GM12878 (cell line): Measurements from ENCODE around the gene CENATAC.
"Not testable (repeated sequence)": the region's sequence is repeated elsewhere in the genome, so short reads cannot be mapped to it uniquely, and the experiment has no call there.

ENCODE experiments used
- CHD2 ChIP-seq: IDR thresholded peaks from 2 replicates; pipeline ENCODE4 v1.6.1; 2011; ENCODE audit warnings: low read depth, low read length, improper control_type of control experiment, borderline replicate concordance
- EZH2 ChIP-seq: IDR thresholded peaks from 2 replicates; pipeline ENCODE4 v1.6.1; 2012; ENCODE audit warnings: low read depth, mild to moderate bottlenecking, control low read depth, inconsistent platforms, low read length, borderline replicate concordance; ENCODE audit not compliant: control insufficient read depth
- LARP7 ChIP-seq: fragments of 450-650 bp; IDR thresholded peaks from 2 replicates; pipeline ENCODE4 v1.6.1; 2017; ENCODE audit warnings: mild to moderate bottlenecking
- NR2C2 ChIP-seq: IDR thresholded peaks from 2 replicates; pipeline ENCODE4 v1.6.1; 2011; ENCODE audit warnings: borderline replicate concordance, low read depth; ENCODE audit not compliant: control insufficient read depth, insufficient read length
- PAX5 ChIP-seq: IDR thresholded peaks from 2 replicates; pipeline ENCODE4 v1.6.1; 2011; ENCODE audit warnings: low read depth, low read length, borderline replicate concordance
- POLR2A ChIP-seq: IDR thresholded peaks from 2 replicates; pipeline ENCODE4 v1.6.1; 2011; ENCODE audit warnings: low read depth, mild to moderate bottlenecking, low read length
- POLR2AphosphoS5 ChIP-seq: IDR thresholded peaks from 2 replicates; pipeline ENCODE4 v1.6.1; 2011; ENCODE audit warnings: mild to moderate bottlenecking, low read length, inconsistent platforms
- RFX5 ChIP-seq: IDR thresholded peaks from 2 replicates; pipeline ENCODE4 v1.6.1; 2011; ENCODE audit warnings: low read depth, low read length, improper control_type of control experiment
- SP1 ChIP-seq: IDR thresholded peaks from one replicate; pipeline ENCODE4 v1.6.1; 2011; ENCODE audit warnings: low read depth, low read length
- ZNF274 ChIP-seq: IDR thresholded peaks from one replicate; pipeline ENCODE4 v1.8.0; 2011; ENCODE audit not compliant: insufficient read length, insufficient read depth
- TF ChIP-seq, protein P1 (sequence below): IDR thresholded peaks from 2 replicates; pipeline ENCODE4 v1.6.1; 2012; ENCODE audit warnings: low read length, inconsistent platforms
- TF ChIP-seq, protein P2 (sequence below), 3 experiments: IDR thresholded peaks in 2 of 3; conservative IDR thresholded peaks in 1 of 3; 2 replicates each; pipeline ENCODE4 v1.5.1; 2011; ENCODE audit warnings: low read depth in 3 of 3, low read length in 3 of 3, mild to moderate bottlenecking in 3 of 3, control low read depth in 2 of 3, moderate library complexity in 2 of 3, inconsistent platforms in 1 of 3, mixed read lengths in 1 of 3; ENCODE audit not compliant: control insufficient read depth in 2 of 3, insufficient read depth in 1 of 3; ENCODE audit errors: extremely low read depth in 1 of 3
- TF ChIP-seq, protein P3 (sequence below): IDR thresholded peaks from 2 replicates; pipeline ENCODE4 v1.6.1; 2011; ENCODE audit warnings: low read depth, mild to moderate bottlenecking, low read length, moderate library complexity, borderline replicate concordance; ENCODE audit errors: extremely low read depth

GRCh38 chr11:118984337-118984736 lies 13.6 kb upstream of the CENATAC start:
- TF ChIP-seq NR2C2, POLR2A, CHD2, POLR2AphosphoS5, RFX5, EZH2, PAX5, LARP7, SP1, ZNF274: not testable (repeated sequence)
- TF ChIP-seq, protein P1, sequence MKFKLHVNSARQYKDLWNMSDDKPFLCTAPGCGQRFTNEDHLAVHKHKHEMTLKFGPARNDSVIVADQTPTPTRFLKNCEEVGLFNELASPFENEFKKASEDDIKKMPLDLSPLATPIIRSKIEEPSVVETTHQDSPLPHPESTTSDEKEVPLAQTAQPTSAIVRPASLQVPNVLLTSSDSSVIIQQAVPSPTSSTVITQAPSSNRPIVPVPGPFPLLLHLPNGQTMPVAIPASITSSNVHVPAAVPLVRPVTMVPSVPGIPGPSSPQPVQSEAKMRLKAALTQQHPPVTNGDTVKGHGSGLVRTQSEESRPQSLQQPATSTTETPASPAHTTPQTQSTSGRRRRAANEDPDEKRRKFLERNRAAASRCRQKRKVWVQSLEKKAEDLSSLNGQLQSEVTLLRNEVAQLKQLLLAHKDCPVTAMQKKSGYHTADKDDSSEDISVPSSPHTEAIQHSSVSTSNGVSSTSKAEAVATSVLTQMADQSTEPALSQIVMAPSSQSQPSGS = not testable (repeated sequence)
- TF ChIP-seq, protein P2, sequence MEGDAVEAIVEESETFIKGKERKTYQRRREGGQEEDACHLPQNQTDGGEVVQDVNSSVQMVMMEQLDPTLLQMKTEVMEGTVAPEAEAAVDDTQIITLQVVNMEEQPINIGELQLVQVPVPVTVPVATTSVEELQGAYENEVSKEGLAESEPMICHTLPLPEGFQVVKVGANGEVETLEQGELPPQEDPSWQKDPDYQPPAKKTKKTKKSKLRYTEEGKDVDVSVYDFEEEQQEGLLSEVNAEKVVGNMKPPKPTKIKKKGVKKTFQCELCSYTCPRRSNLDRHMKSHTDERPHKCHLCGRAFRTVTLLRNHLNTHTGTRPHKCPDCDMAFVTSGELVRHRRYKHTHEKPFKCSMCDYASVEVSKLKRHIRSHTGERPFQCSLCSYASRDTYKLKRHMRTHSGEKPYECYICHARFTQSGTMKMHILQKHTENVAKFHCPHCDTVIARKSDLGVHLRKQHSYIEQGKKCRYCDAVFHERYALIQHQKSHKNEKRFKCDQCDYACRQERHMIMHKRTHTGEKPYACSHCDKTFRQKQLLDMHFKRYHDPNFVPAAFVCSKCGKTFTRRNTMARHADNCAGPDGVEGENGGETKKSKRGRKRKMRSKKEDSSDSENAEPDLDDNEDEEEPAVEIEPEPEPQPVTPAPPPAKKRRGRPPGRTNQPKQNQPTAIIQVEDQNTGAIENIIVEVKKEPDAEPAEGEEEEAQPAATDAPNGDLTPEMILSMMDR (IDR thresholded peaks at IDR 0.05 in 2 of 3, conservative IDR thresholded peaks at IDR 0.05 in 1 of 3; ENCODE audit: control insufficient read depth in 2 of 3, extremely low read depth in 1 of 3, insufficient read depth in 1 of 3, low read depth in 3 of 3, low read length in 3 of 3) = not testable (repeated sequence)
- TF ChIP-seq, protein P3, sequence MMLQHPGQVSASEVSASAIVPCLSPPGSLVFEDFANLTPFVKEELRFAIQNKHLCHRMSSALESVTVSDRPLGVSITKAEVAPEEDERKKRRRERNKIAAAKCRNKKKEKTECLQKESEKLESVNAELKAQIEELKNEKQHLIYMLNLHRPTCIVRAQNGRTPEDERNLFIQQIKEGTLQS = not testable (repeated sequence)
